GM21717 (cell line): ENCODE measurements around the gene RGS10.

ENCODE experiments used
- ATAC-seq: cut with Tn5 transposase; IDR thresholded peaks from one replicate; pipeline ENCODE4 v1.9.1; 2021; ENCODE audit warnings: mild to moderate bottlenecking, moderate library complexity; ENCODE audit not compliant: unreplicated experiment

Gene RGS10

GRCh38 chr10:119453313-119453712 lies 89.2 kb downstream of the RGS10 start:
- ATAC-seq: no peak

- ATAC-seq: no peak
These were observed 90.1 kb downstream of the RGS10 start for GRCh38 chr10:119452396-119452795.

- ATAC-seq: no peak
These were observed 91.1 kb downstream of the RGS10 start for GRCh38 chr10:119451300-119451896.

DNA sequence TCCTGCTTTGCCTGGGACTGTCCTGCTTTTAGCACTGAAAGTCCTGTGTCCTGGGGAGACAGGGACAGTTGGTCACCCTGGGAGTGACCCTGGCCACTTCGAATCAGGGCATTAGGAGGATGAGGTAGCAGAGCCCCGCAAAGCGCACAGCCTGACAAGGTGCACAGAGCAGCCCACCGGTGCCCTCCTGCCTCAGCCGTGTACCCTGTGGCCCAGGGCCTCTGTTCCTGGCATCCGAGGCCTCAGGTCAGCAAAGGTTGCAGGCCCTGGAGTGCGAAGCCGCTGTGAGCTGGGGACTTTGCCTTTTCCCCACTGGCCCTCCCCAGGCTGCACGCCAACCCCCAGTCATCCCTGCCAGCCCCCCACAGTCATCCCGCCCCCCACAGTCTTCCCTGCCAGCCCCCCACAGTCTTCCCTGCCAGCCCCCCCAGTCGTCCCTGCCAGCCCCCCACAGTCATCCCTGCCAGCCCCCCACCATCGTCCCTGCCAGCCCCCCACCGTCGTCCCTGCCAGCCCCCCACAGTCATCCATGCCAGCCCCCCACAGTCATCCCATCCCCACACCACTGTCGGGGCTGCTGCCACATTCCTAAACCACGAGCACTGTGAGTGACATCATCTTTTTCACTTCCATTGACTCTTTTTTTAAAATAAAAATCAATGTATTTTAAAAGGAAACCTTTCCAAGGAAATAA lies 91.8 kb downstream of the RGS10 start:
- no peak for ATAC-seq
